Testis (tissue), 3 donors: ENCODE data around the gene PLA2G1B. TPM values are rescaled to one million over a fixed set of nuclear protein-coding genes. Genes with fewer than 3 reads are reported as not detected.

ENCODE experiments used
- DNase-seq: peaks from one replicate; pipeline ENCODE4 v3.0.0-alpha.2; 2019
- H3K27ac ChIP-seq, 2 donors: fragments of 200-600 bp; sonication (generic); one replicate each; pipeline ENCODE4 v1.5.1; 2019
- H3K27me3 ChIP-seq: fragments of 200-600 bp; sonication (generic); one replicate; pipeline ENCODE4 v1.5.1; 2019
- H3K36me3 ChIP-seq: fragments of 200-600 bp; sonication (generic); one replicate; pipeline ENCODE4 v1.5.1; 2017; ENCODE audit warnings: low read depth; ENCODE audit errors: missing control alignments
- H3K4me1 ChIP-seq: fragments of 200-600 bp; sonication (generic); one replicate; pipeline ENCODE4 v1.5.1; 2019
- H3K4me3 ChIP-seq, 2 donors: fragments of 200-600 bp; sonication (generic); one replicate each; pipeline ENCODE4 v1.5.1; 2017 to 2019
- H3K9me3 ChIP-seq: fragments of 200-600 bp; sonication (generic); one replicate; pipeline ENCODE4 v1.5.1; 2017
- POLR2A ChIP-seq: fragments of 450-650 bp; IDR thresholded peaks from one replicate; pipeline ENCODE4 v1.6.1; 2017; ENCODE audit warnings: antibody characterized with exemption, mild to moderate bottlenecking, moderate library complexity
- whole genome bisulfite sequencing, 2 donors: methylation state at CpG; one replicate each; pipeline ENCODE4 v1.1.5; 2018; 5-methylcytosine and 5-hydroxymethylcytosine counted together
- intact Hi-C: fragments of 100-400 bp; cut with DNase I; formaldehyde crosslinking; loops from one replicate; pipeline ENCODE4 v1.15.1; 2023; ENCODE audit warnings: low total_unique reads
- polyA plus RNA-seq: library from polyadenylated mRNA; stranded (reverse); fragments of 350-450 nt; fragmentation: Illumina TruSeq; extraction: RNeasy Lipid Tissue Mini Kit (QIAGEN cat#74804); gene quantifications from one replicate; pipeline ENCODE4 v1.2.3, GENCODE V29; 2014; ENCODE audit warnings: low read depth, low replicate concordance; ENCODE audit not compliant: insufficient read depth
- total RNA-seq, 2 donors: library from RNA; depleted of rRNA; stranded (reverse); fragments of >200 nt; gene quantifications; one replicate each; pipeline ENCODE4 v1.2.3, GENCODE V29; 2016
- TF ChIP-seq, protein P1 (sequence below), 3 experiments: fragments of 450-650 bp in 2 of 3; fragments of 200-600 bp in 1 of 3; sonication (generic) in 1 of 3; IDR thresholded peaks; one replicate each; pipeline ENCODE4 v1.5.1; 2016 to 2019; ENCODE audit warnings: antibody characterized with exemption in 3 of 3, mild to moderate bottlenecking in 2 of 3, moderate library complexity in 1 of 3

PLA2G1B gene
- total and polyA plus RNA-seq, 3 donors from 2014 or later: 0.94 to 3.6 TPM; not detected in 1

DNA sequence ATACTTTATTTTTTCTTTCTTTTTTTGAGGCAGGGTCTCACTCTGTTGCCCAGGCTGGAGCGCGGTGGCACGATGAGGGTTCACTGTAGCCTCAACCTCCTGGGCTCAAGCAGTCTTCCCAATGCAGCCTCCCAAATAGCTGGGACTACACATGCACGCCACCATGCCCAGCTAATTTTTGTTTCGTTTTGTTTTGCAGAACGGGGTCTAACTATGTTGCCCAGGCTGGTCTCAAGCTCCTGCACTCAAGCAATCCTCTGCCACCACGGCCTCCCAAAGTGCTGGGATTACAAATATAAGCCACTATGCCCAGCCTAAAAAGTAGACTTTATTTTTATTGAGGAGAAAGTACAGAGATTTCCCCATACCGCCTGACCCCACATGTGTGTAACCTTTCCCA is 46.1 kb upstream of the PLA2G1B start:
- H3K36me3 ChIP-seq: no peaks in the 10 kb centered on the region
- no peak overlapping the region for H3K27ac ChIP-seq
- H3K4me3 ChIP-seq: no peak overlapping the region
- H3K27me3 ChIP-seq: no peaks in the 10 kb centered on the region
- H3K4me1 ChIP-seq: peaks cover 5% of the 10 kb centered on the region
- intact Hi-C loops: no loop called here
- H3K9me3 ChIP-seq: no peaks in the 10 kb centered on the region
- 80 to 92% methylated on average over 8 of the region's 8 CpGs for WGBS, 2 donors
- TF ChIP-seq POLR2A: no peak
- TF ChIP-seq, protein P1, sequence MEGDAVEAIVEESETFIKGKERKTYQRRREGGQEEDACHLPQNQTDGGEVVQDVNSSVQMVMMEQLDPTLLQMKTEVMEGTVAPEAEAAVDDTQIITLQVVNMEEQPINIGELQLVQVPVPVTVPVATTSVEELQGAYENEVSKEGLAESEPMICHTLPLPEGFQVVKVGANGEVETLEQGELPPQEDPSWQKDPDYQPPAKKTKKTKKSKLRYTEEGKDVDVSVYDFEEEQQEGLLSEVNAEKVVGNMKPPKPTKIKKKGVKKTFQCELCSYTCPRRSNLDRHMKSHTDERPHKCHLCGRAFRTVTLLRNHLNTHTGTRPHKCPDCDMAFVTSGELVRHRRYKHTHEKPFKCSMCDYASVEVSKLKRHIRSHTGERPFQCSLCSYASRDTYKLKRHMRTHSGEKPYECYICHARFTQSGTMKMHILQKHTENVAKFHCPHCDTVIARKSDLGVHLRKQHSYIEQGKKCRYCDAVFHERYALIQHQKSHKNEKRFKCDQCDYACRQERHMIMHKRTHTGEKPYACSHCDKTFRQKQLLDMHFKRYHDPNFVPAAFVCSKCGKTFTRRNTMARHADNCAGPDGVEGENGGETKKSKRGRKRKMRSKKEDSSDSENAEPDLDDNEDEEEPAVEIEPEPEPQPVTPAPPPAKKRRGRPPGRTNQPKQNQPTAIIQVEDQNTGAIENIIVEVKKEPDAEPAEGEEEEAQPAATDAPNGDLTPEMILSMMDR (IDR thresholded peaks at IDR 0.05): no peak
- no peak for DNase-seq

DNA sequence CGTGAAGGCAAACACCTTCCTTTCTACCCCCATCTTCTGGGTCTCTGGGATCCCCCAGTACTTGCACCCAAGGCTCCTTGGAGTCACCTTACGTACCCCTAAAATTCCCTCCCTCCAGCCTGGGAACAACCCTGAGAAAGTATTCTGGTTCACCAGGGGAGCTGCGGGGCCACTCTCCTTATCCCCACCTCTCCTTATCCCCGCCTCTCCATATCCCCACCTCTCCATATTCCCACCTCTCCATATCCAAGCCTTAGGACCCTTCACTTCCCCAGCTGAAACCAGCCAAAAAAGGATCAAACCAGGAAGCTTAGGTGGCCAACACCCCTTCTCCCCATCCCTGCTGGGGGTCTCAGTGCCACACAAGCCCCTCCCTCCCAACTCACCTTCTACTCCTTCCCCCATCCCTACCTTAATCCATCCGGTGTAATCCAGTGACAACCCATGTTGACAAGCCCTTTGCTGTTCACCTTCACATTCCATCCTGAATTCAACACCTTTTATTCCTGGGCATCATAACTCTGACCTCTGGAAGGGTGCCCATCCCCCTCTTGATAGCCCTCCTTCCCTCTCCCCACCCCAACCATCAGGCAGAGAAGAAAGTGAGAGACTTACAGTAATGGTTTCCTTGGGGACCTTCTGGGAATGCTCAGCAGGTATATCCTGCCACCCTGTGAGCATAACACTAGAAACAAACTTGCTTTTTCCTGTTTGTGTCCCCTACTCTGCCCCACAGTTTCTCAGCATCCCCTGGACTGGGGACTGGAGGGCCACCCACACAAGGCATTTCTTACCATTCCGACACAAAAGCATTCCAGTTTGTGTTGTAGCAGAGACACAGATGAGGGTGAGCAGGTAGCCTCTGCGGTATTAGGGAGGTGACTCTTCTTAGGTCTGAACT is 43.0 kb upstream of the PLA2G1B start:
- 37 to 52% methylated on average over 7 of the region's 7 CpGs for WGBS, 2 donors
- intact Hi-C loops: no loop called here

DNA sequence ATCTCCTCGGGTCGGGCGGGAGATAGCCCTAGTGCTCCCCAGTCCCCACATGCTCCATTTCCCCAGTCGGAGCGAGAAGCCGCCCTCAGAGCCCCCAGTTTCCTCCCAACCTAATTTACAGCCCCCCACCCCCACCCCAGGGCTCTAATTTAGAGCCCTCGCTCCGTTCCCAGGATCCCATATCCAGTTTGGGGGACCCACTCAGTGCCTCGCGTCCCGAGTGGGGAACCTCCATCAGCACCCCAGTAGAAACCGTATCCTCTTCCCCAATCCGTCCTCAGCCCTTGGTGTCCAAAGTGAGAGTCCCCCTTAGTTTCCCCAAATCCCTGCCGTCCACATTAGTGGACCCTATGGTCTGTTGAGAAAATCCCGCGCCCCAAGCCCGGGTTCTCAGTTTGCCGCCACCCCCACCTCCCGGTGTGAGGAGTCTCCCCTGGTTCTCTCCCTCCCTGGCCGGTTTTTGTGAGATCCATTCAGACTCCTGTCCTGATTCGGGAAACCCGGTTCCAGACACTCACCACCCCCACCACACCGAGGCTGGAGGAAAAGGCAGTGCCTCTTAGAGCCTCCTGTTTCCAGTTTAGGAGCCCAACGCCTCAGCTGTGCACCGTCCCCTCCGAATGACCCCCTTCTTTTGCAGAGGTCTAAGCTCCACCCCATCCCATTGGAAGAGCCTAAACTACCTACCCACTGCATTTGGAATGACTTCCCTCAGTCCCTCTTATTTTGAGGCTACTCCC is 42.2 kb upstream of the PLA2G1B start:
- Histone ChIP-seq H3K27ac (no peak overlapping the region), H3K36me3 (no peaks in the 10 kb centered on the region), H3K27me3 (no peaks in the 10 kb centered on the region), H3K4me1 (peaks cover 5% of the 10 kb centered on the region), H3K4me3 (peak overlapping the region in 1 of 2 donors; percentile 39), H3K9me3 (no peaks in the 10 kb centered on the region)
- WGBS, 2 donors: 4% methylated on average over 25 to 26 of the region's 26 CpGs
- TF ChIP-seq, protein P1 (IDR thresholded peaks at IDR 0.05): no peak
- no peak for TF ChIP-seq POLR2A
- DNase-seq: no peak
- intact Hi-C loops: loop anchor here (10.0 kb wide), 1 partner anchor 55 kb away; no protein-coding TSS in a partner anchor

More for the DNA sequence above, 43.0 kb upstream of the PLA2G1B start:
- H3K4me1 ChIP-seq: peaks cover 5% of the 10 kb centered on the region
- H3K9me3 ChIP-seq: no peaks in the 10 kb centered on the region
- H3K27me3 ChIP-seq: no peaks in the 10 kb centered on the region
- no peak for DNase-seq
- H3K4me3 ChIP-seq: no peak overlapping the region
- no peak overlapping the region for H3K27ac ChIP-seq
- no peak for TF ChIP-seq POLR2A
- TF ChIP-seq, protein P1 (IDR thresholded peaks at IDR 0.05): no peak
- H3K36me3 ChIP-seq: no peaks in the 10 kb centered on the region

DNA sequence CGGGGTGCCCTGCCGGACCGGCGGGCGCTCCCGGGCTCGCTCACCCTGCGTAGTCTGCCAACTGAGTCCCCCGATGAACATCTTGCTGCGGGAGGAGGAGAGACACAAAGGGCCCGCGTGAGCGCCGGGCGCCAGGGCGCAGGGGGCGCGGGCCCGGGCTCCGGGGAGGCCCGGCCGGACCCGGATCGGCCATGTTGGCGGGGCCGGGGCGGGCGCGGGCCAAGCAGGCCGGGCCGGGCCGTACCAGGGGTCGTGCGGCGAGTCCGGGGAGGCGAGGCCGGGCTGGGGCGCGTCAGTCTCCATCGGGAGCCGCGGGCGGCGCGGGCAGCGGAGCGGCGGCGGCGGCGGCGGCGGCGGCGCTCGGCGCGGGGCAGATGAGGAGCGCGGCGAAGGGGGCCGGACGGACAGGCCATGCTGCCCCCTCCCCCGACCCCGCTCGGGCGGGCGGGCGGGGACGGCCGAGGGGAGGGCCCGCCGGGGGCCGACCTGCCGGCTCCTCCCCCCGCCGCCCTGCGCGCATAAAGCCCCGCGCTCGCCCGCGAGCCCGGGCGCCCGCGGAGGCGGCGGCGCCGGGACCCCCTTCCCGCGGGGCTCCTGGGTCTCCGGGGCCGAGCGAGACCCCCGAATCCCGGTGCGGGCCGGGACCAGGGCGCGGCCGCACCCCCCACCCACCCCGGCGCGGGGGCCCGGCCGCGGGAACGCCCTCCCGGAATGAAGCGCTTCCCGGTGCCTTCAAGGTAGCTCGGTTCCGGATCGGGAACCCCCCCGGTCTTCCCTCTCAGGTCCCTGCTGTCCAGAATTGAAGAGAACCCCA is 41.4 kb upstream of the PLA2G1B start, which contains the start of gene MSI1:
Gene MSI1 (minus strand): TSS at position 376 of the 814 bp plus-strand sequence. CDS start 73 bp downstream, at position 303.
- Histone ChIP-seq H3K4me3 (peak within 1 kb of the TSS; percentile 34 to 39), H3K27me3 (no peaks in the 10 kb centered on the region), H3K9me3 (no peaks in the 10 kb centered on the region), H3K27ac (no peak within 1 kb of the TSS), H3K4me1 (peaks cover 5% of the 10 kb centered on the region), H3K36me3 (no peaks in the 10 kb centered on the region)
- intact Hi-C loops: loop anchor here (10.0 kb wide), 1 partner anchor 56 kb away; no protein-coding TSS in a partner anchor
- 0 to 4% methylated on average over 4 to 25 of the region's 119 CpGs for WGBS, 2 donors
- no peak for TF ChIP-seq POLR2A
- TF ChIP-seq, protein P1 (IDR thresholded peaks at IDR 0.05): no peak
- no peak for DNase-seq
